ENCODE results near the gene COL27A1. TPM values are rescaled to one million over a fixed set of nuclear protein-coding genes. Genes with fewer than 3 reads are reported as not detected.

Gene COL27A1
- total RNA-seq, 1 donor from 2014 or later = 61.4 TPM

DNA sequence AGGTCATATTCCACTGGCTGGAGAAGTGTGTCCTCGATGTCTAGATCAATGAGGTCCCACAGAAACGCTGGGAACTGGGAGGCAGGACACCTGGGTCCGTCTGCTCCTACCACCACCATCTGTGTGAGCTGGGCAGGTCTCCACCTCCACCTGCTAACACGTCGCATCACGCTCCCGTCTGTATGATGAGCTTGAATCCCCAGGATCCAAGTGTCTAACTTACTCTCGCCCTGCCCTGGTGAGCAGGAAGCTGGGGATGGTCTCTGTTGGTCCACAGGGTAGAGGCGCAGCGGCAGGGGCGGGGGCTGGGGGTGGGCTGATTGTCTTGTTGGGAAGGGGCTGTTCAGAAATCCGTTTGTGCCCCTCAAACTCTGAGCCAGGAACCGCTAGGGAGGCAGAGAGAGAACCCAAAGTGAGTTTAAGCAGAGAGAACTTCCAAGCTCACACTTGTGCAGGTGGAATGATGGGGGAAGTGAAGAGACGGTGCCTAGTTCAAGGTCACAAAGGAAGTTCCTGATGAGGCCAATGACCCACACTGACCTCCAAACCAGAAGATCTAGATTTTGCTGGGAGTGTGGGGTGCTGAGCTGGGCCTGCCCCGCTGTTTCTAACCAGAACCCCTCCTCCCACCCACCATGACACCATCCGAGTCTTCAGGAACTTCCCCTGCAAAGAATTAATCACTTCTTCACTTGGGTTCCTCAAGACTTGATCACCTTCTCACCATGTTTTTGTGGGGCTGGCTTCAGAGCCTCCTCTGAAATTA lies 195.5 kb downstream of the COL27A1 start:
- Mint-ChIP-seq H3K36me3 (ENCODE audit: low read depth, unreplicated experiment) (peaks cover 37% of the 10 kb centered on the region), H3K4me3 (ENCODE audit: unreplicated experiment) (no peak overlapping the region), H3K9me3 (ENCODE audit: unreplicated experiment) (no peaks in the 10 kb centered on the region), H3K4me1 (ENCODE audit: unreplicated experiment) (no peaks in the 10 kb centered on the region), H3K27ac (ENCODE audit: unreplicated experiment) (no peak overlapping the region), H3K27me3 (ENCODE audit: unreplicated experiment) (peaks cover 4% of the 10 kb centered on the region)
- TF ChIP-seq CTCF (IDR thresholded peaks at IDR 0.05; ENCODE audit: unreplicated experiment) = no peak
- DNase-seq (ENCODE audit: low spot score) = no peak

GRCh38 chr9:114351932-114352331 lies 196.6 kb downstream of the COL27A1 start:
- no peak for DNase-seq (ENCODE audit: low spot score)
- Mint-ChIP-seq H3K27me3 (ENCODE audit: unreplicated experiment) (peaks cover 4% of the 10 kb centered on the region), H3K4me3 (ENCODE audit: unreplicated experiment) (no peak overlapping the region), H3K9me3 (ENCODE audit: unreplicated experiment) (no peaks in the 10 kb centered on the region), H3K4me1 (ENCODE audit: unreplicated experiment) (no peaks in the 10 kb centered on the region), H3K27ac (ENCODE audit: unreplicated experiment) (no peak overlapping the region), H3K36me3 (ENCODE audit: low read depth, unreplicated experiment) (peaks cover 39% of the 10 kb centered on the region)
- no peak for TF ChIP-seq CTCF (IDR thresholded peaks at IDR 0.05; ENCODE audit: unreplicated experiment)

GRCh38 chr9:114355821-114356220 lies 200.5 kb downstream of the COL27A1 start:
- Mint-ChIP-seq H3K9me3 (ENCODE audit: unreplicated experiment) (no peaks in the 10 kb centered on the region), H3K27me3 (ENCODE audit: unreplicated experiment) (peaks cover 3% of the 10 kb centered on the region), H3K4me1 (ENCODE audit: unreplicated experiment) (no peaks in the 10 kb centered on the region), H3K27ac (ENCODE audit: unreplicated experiment) (no peak overlapping the region), H3K4me3 (ENCODE audit: unreplicated experiment) (no peak overlapping the region), H3K36me3 (ENCODE audit: low read depth, unreplicated experiment) (peaks cover 41% of the 10 kb centered on the region)
- no peak for DNase-seq (ENCODE audit: low spot score)
- TF ChIP-seq CTCF (IDR thresholded peaks at IDR 0.05; ENCODE audit: unreplicated experiment) = no peak

DNA sequence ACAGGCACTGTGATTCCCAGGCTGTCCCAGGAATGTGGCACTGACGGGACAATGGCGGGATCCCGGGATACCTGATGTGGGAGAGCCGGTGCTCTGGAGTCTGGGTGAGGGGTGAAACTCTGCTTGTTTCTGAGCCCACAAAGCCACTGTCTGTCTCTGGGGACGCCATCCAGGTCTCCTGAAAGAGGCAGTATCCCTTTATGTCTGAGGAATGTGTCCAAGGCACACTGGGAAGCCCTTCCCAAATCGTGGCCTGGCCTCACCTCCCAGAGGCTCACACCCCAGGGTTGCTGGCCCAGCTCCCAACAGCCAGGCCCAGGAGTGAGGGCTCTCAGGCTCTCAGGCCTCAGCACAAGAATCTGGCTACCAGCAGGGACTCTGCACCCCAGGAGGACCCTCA lies 201.5 kb downstream of the COL27A1 start:
- H3K4me3 Mint-ChIP-seq (ENCODE audit: unreplicated experiment) = peak overlapping the region; percentile 10
- no peak for TF ChIP-seq CTCF (IDR thresholded peaks at IDR 0.05; ENCODE audit: unreplicated experiment)
- no peak for DNase-seq (ENCODE audit: low spot score)
- H3K4me1 Mint-ChIP-seq (ENCODE audit: unreplicated experiment) = no peaks in the 10 kb centered on the region
- no peak overlapping the region for H3K27ac Mint-ChIP-seq (ENCODE audit: unreplicated experiment)
- peaks cover 51% of the 10 kb centered on the region for H3K36me3 Mint-ChIP-seq (ENCODE audit: low read depth, unreplicated experiment)
- peaks cover 8% of the 10 kb centered on the region for H3K27me3 Mint-ChIP-seq (ENCODE audit: unreplicated experiment)
- H3K9me3 Mint-ChIP-seq (ENCODE audit: unreplicated experiment) = no peaks in the 10 kb centered on the region

- Mint-ChIP-seq H3K27ac (ENCODE audit: unreplicated experiment) (no peak overlapping the region), H3K9me3 (ENCODE audit: unreplicated experiment) (no peaks in the 10 kb centered on the region), H3K36me3 (ENCODE audit: low read depth, unreplicated experiment) (peaks cover 48% of the 10 kb centered on the region), H3K4me1 (ENCODE audit: unreplicated experiment) (no peaks in the 10 kb centered on the region), H3K4me3 (ENCODE audit: unreplicated experiment) (peak overlapping the region; percentile 16), H3K27me3 (ENCODE audit: unreplicated experiment) (peaks cover 5% of the 10 kb centered on the region)
- DNase-seq (ENCODE audit: low spot score) = no peak
- no peak for TF ChIP-seq CTCF (IDR thresholded peaks at IDR 0.05; ENCODE audit: unreplicated experiment)
These were observed 202.0 kb downstream of the COL27A1 start for GRCh38 chr9:114357360-114357759.

All from endothelial cell (in vitro differentiated cells).